SK-N-SH treated with all-trans-retinoic acid at 6 μM for 48 hours (cell line): Measurements from ENCODE around the gene DNAJC3.

Source experiments
- ATAC-seq: fragments of 200-7000 bp; cut with Tn5 transposase; 3 replicates; pipeline ENCODE4 v1.9.1; 2020; ENCODE audit warnings: mild to moderate bottlenecking, moderate library complexity
- ARNTL ChIP-seq: fragments of 450-650 bp; formaldehyde crosslinking; IDR thresholded peaks from 2 replicates; pipeline ENCODE4 v1.5.0; 2020; ENCODE audit warnings: low read depth, mild to moderate bottlenecking, moderate library complexity, borderline replicate concordance
- BACH2 ChIP-seq: fragments of 250-450 bp; sonication (Bioruptor Pico); IDR thresholded peaks from 2 replicates; pipeline ENCODE4 v1.9.0; 2021; ENCODE audit warnings: mild to moderate bottlenecking, borderline replicate concordance
- CSDC2 ChIP-seq: fragments of 250-450 bp; sonication (Bioruptor Pico); IDR thresholded peaks from 2 replicates; pipeline ENCODE4 v1.5.0; 2020; ENCODE audit warnings: mild to moderate bottlenecking, moderate library complexity
- ESRRG ChIP-seq: fragments of 250-450 bp; sonication (Bioruptor Pico); IDR thresholded peaks from 2 replicates; pipeline ENCODE4 v1.6.1; 2021; ENCODE audit warnings: mild to moderate bottlenecking
- GLIS3 ChIP-seq: fragments of 250-450 bp; sonication (Bioruptor Pico); IDR thresholded peaks from 2 replicates; pipeline ENCODE4 v1.5.0; 2020; ENCODE audit warnings: mild to moderate bottlenecking, moderate library complexity
- ISL1 ChIP-seq: fragments of 250-450 bp; sonication (Bioruptor Pico); IDR thresholded peaks from 2 replicates; pipeline ENCODE4 v2.1.2; 2022; ENCODE audit warnings: mild to moderate bottlenecking, moderate library complexity
- OSR1 ChIP-seq: fragments of 250-450 bp; sonication (Bioruptor Pico); IDR thresholded peaks from 2 replicates; pipeline ENCODE4 v1.8.0; 2022; ENCODE audit warnings: moderate library complexity, mild to moderate bottlenecking, inconsistent platforms
- POU6F1 ChIP-seq: fragments of 250-450 bp; sonication (Bioruptor Pico); IDR thresholded peaks from 2 replicates; pipeline ENCODE4 v1.8.0; 2021; ENCODE audit warnings: low read depth, mild to moderate bottlenecking, moderate library complexity, borderline replicate concordance
- PPARA ChIP-seq: fragments of 250-450 bp; sonication (Bioruptor Pico); IDR thresholded peaks from 2 replicates; pipeline ENCODE4 v1.5.0; 2020; ENCODE audit warnings: mild to moderate bottlenecking, borderline replicate concordance
- RARB ChIP-seq: fragments of 250-450 bp; sonication (Bioruptor Pico); IDR thresholded peaks from 2 replicates; pipeline ENCODE4 v1.8.0; 2021; ENCODE audit warnings: mild to moderate bottlenecking, moderate library complexity
- SNAI2 ChIP-seq: fragments of 250-450 bp; sonication (Bioruptor Pico); IDR thresholded peaks from 2 replicates; pipeline ENCODE4 v1.5.0; 2020; ENCODE audit warnings: mild to moderate bottlenecking, moderate library complexity
- TCF4 ChIP-seq: fragments of 250-450 bp; sonication (Bioruptor Pico); IDR thresholded peaks from 2 replicates; pipeline ENCODE4 v1.8.0; 2021; ENCODE audit warnings: mild to moderate bottlenecking, moderate library complexity, borderline replicate concordance
- TOX ChIP-seq: fragments of 250-450 bp; sonication (Bioruptor Pico); IDR thresholded peaks from 2 replicates; pipeline ENCODE4 v1.8.0; 2021; ENCODE audit warnings: mild to moderate bottlenecking, moderate library complexity, borderline replicate concordance
- ZC3H10 ChIP-seq: fragments of 250-450 bp; sonication (Bioruptor Pico); IDR thresholded peaks from 2 replicates; pipeline ENCODE4 v1.5.1; 2021; ENCODE audit warnings: mild to moderate bottlenecking, moderate library complexity
- ZFP3 ChIP-seq: fragments of 250-450 bp; sonication (Bioruptor Pico); IDR thresholded peaks from 2 replicates; pipeline ENCODE4 v1.5.0; 2020; ENCODE audit warnings: mild to moderate bottlenecking, moderate library complexity
- ZFP30 ChIP-seq: fragments of 450-650 bp; formaldehyde crosslinking; IDR thresholded peaks from 2 replicates; pipeline ENCODE4 v1.5.0; 2022; ENCODE audit warnings: mild to moderate bottlenecking, moderate library complexity
- ZNF565 ChIP-seq: fragments of 450-650 bp; formaldehyde crosslinking; conservative IDR thresholded peaks from 2 replicates; pipeline ENCODE4 v1.5.0; 2020; ENCODE audit warnings: low read depth, mild to moderate bottlenecking, moderate library complexity
- ZNF70 ChIP-seq: fragments of 450-650 bp; formaldehyde crosslinking; IDR thresholded peaks from 2 replicates; pipeline ENCODE4 v1.5.0; 2020; ENCODE audit warnings: mild to moderate bottlenecking, moderate library complexity
- ZNF8 ChIP-seq: fragments of 450-650 bp; formaldehyde crosslinking; IDR thresholded peaks from 2 replicates; pipeline ENCODE4 v1.5.0; 2020; ENCODE audit warnings: mild to moderate bottlenecking, moderate library complexity
- TF ChIP-seq, protein P1 (sequence below): fragments of 250-450 bp; sonication (Bioruptor Pico); IDR thresholded peaks from 2 replicates; pipeline ENCODE4 v1.5.1; 2021; ENCODE audit warnings: mild to moderate bottlenecking, moderate library complexity
- TF ChIP-seq, protein P2 (sequence below): fragments of 250-450 bp; sonication (Bioruptor Pico); IDR thresholded peaks from 2 replicates; pipeline ENCODE4 v1.8.0; 2020; ENCODE audit warnings: mild to moderate bottlenecking, moderate library complexity, borderline replicate concordance
- TF ChIP-seq, protein P3 (sequence below): fragments of 250-450 bp; sonication (Bioruptor Pico); IDR thresholded peaks from 2 replicates; pipeline ENCODE4 v1.5.1; 2020; ENCODE audit warnings: low read depth, mild to moderate bottlenecking, moderate library complexity
- TF ChIP-seq, protein P4 (sequence below): fragments of 250-450 bp; sonication (Bioruptor Pico); IDR thresholded peaks from 2 replicates; pipeline ENCODE4 v1.5.0; 2020; ENCODE audit warnings: mild to moderate bottlenecking, moderate library complexity

Gene DNAJC3

GRCh38 chr13:95749545-95749944, 72.6 kb downstream of the DNAJC3 start:
- TF ChIP-seq SNAI2 (no peak), ZNF565 (CRISPR knock-in tag) (no peak), ZFP30 (no peak)
- TF ChIP-seq, protein P1, sequence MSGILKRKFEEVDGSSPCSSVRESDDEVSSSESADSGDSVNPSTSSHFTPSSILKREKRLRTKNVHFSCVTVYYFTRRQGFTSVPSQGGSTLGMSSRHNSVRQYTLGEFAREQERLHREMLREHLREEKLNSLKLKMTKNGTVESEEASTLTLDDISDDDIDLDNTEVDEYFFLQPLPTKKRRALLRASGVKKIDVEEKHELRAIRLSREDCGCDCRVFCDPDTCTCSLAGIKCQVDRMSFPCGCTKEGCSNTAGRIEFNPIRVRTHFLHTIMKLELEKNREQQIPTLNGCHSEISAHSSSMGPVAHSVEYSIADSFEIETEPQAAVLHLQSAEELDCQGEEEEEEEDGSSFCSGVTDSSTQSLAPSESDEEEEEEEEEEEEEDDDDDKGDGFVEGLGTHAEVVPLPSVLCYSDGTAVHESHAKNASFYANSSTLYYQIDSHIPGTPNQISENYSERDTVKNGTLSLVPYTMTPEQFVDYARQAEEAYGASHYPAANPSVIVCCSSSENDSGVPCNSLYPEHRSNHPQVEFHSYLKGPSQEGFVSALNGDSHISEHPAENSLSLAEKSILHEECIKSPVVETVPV = no peak
- ATAC-seq = no peak

GRCh38 chr13:95752677-95753076, 75.7 kb downstream of the DNAJC3 start:
- no peak for ATAC-seq
- TF ChIP-seq BACH2 (no peak), SNAI2 (no peak), ZC3H10 (CRISPR knock-in tag) (no peak), TOX (CRISPR knock-in tag) (no peak), OSR1 (no peak), ARNTL (CRISPR knock-in tag) (no peak), ESRRG (CRISPR knock-in tag) (no peak), POU6F1 (CRISPR knock-in tag) (no peak), ZFP3 (CRISPR knock-in tag) (no peak), ISL1 (CRISPR knock-in tag) (no peak), ZNF70 (CRISPR knock-in tag) (no peak), ZNF565 (CRISPR knock-in tag) (no peak), TCF4 (no peak), ZFP30 (no peak)
- TF ChIP-seq, protein P2, sequence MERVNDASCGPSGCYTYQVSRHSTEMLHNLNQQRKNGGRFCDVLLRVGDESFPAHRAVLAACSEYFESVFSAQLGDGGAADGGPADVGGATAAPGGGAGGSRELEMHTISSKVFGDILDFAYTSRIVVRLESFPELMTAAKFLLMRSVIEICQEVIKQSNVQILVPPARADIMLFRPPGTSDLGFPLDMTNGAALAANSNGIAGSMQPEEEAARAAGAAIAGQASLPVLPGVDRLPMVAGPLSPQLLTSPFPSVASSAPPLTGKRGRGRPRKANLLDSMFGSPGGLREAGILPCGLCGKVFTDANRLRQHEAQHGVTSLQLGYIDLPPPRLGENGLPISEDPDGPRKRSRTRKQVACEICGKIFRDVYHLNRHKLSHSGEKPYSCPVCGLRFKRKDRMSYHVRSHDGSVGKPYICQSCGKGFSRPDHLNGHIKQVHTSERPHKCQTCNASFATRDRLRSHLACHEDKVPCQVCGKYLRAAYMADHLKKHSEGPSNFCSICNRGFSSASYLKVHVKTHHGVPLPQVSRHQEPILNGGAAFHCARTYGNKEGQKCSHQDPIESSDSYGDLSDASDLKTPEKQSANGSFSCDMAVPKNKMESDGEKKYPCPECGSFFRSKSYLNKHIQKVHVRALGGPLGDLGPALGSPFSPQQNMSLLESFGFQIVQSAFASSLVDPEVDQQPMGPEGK = no peak

GRCh38 chr13:95754069-95754468, 77.1 kb downstream of the DNAJC3 start:
- TF ChIP-seq GLIS3 = no peak
- TF ChIP-seq ZNF565 (CRISPR knock-in tag) = no peak
- no peak for TF ChIP-seq ZFP30
- TF ChIP-seq, protein P2 = no peak
- TF ChIP-seq PPARA (CRISPR knock-in tag) = no peak
- TF ChIP-seq ESRRG (CRISPR knock-in tag) = no peak
- TF ChIP-seq BACH2 = no peak
- TF ChIP-seq CSDC2 = no peak
- TF ChIP-seq, protein P3, sequence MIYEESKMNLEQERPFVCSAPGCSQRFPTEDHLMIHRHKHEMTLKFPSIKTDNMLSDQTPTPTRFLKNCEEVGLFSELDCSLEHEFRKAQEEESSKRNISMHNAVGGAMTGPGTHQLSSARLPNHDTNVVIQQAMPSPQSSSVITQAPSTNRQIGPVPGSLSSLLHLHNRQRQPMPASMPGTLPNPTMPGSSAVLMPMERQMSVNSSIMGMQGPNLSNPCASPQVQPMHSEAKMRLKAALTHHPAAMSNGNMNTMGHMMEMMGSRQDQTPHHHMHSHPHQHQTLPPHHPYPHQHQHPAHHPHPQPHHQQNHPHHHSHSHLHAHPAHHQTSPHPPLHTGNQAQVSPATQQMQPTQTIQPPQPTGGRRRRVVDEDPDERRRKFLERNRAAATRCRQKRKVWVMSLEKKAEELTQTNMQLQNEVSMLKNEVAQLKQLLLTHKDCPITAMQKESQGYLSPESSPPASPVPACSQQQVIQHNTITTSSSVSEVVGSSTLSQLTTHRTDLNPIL (CRISPR knock-in tag) = no peak
- TF ChIP-seq, protein P1 = no peak
- no peak for TF ChIP-seq ZFP3 (CRISPR knock-in tag)
- no peak for TF ChIP-seq RARB
- no peak for TF ChIP-seq ZC3H10 (CRISPR knock-in tag)
- no peak for TF ChIP-seq POU6F1 (CRISPR knock-in tag)
- TF ChIP-seq SNAI2 = no peak
- no peak for TF ChIP-seq TCF4
- TF ChIP-seq TOX (CRISPR knock-in tag) = no peak
- no peak for TF ChIP-seq ARNTL (CRISPR knock-in tag)
- no peak for TF ChIP-seq ZNF8 (CRISPR knock-in tag)
- TF ChIP-seq, protein P4, sequence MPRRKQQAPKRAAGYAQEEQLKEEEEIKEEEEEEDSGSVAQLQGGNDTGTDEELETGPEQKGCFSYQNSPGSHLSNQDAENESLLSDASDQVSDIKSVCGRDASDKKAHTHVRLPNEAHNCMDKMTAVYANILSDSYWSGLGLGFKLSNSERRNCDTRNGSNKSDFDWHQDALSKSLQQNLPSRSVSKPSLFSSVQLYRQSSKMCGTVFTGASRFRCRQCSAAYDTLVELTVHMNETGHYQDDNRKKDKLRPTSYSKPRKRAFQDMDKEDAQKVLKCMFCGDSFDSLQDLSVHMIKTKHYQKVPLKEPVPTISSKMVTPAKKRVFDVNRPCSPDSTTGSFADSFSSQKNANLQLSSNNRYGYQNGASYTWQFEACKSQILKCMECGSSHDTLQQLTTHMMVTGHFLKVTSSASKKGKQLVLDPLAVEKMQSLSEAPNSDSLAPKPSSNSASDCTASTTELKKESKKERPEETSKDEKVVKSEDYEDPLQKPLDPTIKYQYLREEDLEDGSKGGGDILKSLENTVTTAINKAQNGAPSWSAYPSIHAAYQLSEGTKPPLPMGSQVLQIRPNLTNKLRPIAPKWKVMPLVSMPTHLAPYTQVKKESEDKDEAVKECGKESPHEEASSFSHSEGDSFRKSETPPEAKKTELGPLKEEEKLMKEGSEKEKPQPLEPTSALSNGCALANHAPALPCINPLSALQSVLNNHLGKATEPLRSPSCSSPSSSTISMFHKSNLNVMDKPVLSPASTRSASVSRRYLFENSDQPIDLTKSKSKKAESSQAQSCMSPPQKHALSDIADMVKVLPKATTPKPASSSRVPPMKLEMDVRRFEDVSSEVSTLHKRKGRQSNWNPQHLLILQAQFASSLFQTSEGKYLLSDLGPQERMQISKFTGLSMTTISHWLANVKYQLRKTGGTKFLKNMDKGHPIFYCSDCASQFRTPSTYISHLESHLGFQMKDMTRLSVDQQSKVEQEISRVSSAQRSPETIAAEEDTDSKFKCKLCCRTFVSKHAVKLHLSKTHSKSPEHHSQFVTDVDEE = no peak
- no peak for ATAC-seq
